Endothelial cell of umbilical vein (primary cell): ENCODE data around the gene NUDT9. TPM values are rescaled to one million over a fixed set of nuclear protein-coding genes. Genes with fewer than 3 reads are reported as not detected.

Experiments
- BruUV-seq: library from RNA; stranded (reverse); fragments of 400-500 nt; replicated peaks from 2 replicates; lab custom pipeline; 2021; lab: Mats Ljungman, UMichigan
- CTCF ChIA-PET: fragments of 300-600, 350-600 bp; sonication (Branson Sonifier 250); formaldehyde crosslinking; loops from one replicate; lab custom pipeline; 2021; ENCODE audit warnings: antibody characterized with exemption, inconsistent platforms; lab: Charles Lee
- POLR2A ChIA-PET: fragments of 300-600, 350-600 bp; sonication (Branson Sonifier 250); formaldehyde crosslinking; loops from one replicate; lab custom pipeline; 2021; ENCODE audit warnings: antibody characterized with exemption, inconsistent platforms; lab: Charles Lee
- DNase-seq: peaks from one replicate; pipeline ENCODE4 v3.0.0-alpha.2; 2011; ENCODE audit warnings: low read depth, low spot score
- FAIRE-seq: peaks from 2 replicates; lab custom pipeline; 2011; peaks lifted over from hg19 to GRCh38; lab: Jason Lieb, UNC
- H2AFZ ChIP-seq: 2 replicates; pipeline ENCODE4 v1.6.0; 2012; ENCODE audit warnings: low read depth, low read length, control low read depth, inconsistent platforms
- H3K27ac ChIP-seq: 2 replicates; pipeline ENCODE4 v1.5.1; 2011; ENCODE audit warnings: low read depth, mild to moderate bottlenecking, control low read depth, low read length, moderate library complexity; ENCODE audit not compliant: insufficient read depth
- H3K27me3 ChIP-seq, 2 experiments: 2 replicates each; pipeline versions ENCODE4 v1.6.0 to v1.6.1; 2011; ENCODE audit warnings: low read length in 2 of 2, mixed read lengths in 1 of 2; ENCODE audit not compliant: control insufficient read depth in 2 of 2, insufficient read depth in 2 of 2
- H3K36me3 ChIP-seq, 2 experiments: 2 replicates in 1 of 2; 3 replicates in 1 of 2; pipeline ENCODE4 v1.5.1; 2011; ENCODE audit warnings: low read length in 2 of 2, mild to moderate bottlenecking in 1 of 2, moderate library complexity in 1 of 2; ENCODE audit not compliant: control insufficient read depth in 2 of 2, insufficient read depth in 2 of 2; ENCODE audit errors: extremely low read depth in 1 of 2
- H3K4me1 ChIP-seq: 3 replicates; pipeline ENCODE4 v1.5.1; 2011; ENCODE audit warnings: mild to moderate bottlenecking, low read length; ENCODE audit not compliant: control insufficient read depth, insufficient read depth; ENCODE audit errors: extremely low read depth
- H3K4me2 ChIP-seq: 2 replicates; pipeline ENCODE4 v1.6.1; 2011; ENCODE audit warnings: low read length, control low read depth, mixed read lengths; ENCODE audit not compliant: insufficient read depth
- H3K4me3 ChIP-seq, 3 experiments: fragments of 200-600 bp in 1 of 3; sonication (generic), shearing (Covaris generic) in 1 of 3; replicated peaks in 1 of 3; 2 replicates each; pipeline ENCODE4 v1.5.1; 2011 to 2016; ENCODE audit warnings: control low read depth in 3 of 3, low read length in 3 of 3, mild to moderate bottlenecking in 2 of 3, inconsistent platforms in 1 of 3, low read depth in 1 of 3, moderate library complexity in 1 of 3; ENCODE audit not compliant: insufficient read depth in 1 of 3
- H3K79me2 ChIP-seq: 2 replicates; pipeline ENCODE4 v1.6.0; 2012; ENCODE audit warnings: low read length, inconsistent platforms; ENCODE audit not compliant: control insufficient read depth, insufficient read depth
- H3K9ac ChIP-seq: replicated peaks from 2 replicates; pipeline ENCODE3; 2011; ENCODE audit warnings: low read length, control low read depth; ENCODE audit not compliant: insufficient read depth; ENCODE audit errors: extremely low read depth
- H3K9me1 ChIP-seq: replicated peaks from 3 replicates; pipeline ENCODE4 v1.6.0; 2011; ENCODE audit warnings: mild to moderate bottlenecking, low read length; ENCODE audit not compliant: control insufficient read depth, insufficient read depth; ENCODE audit errors: extremely low read depth
- H3K9me3 ChIP-seq: replicated peaks from 2 replicates; pipeline ENCODE4 v1.5.1; 2012; ENCODE audit warnings: low read length, inconsistent platforms; ENCODE audit not compliant: control insufficient read depth, insufficient read depth
- H4K20me1 ChIP-seq: replicated peaks from 2 replicates; pipeline ENCODE3; 2011; ENCODE audit warnings: mild to moderate bottlenecking, low read length; ENCODE audit not compliant: control insufficient read depth, insufficient read depth; ENCODE audit errors: extremely low read depth
- JUN ChIP-seq: IDR thresholded peaks from 2 replicates; pipeline ENCODE4 v1.6.1; 2011; ENCODE audit warnings: borderline replicate concordance, low read depth; ENCODE audit not compliant: insufficient read length, insufficient read depth
- MAX ChIP-seq: IDR thresholded peaks from 2 replicates; pipeline ENCODE4 v1.6.1; 2011; ENCODE audit not compliant: insufficient read depth, insufficient read length
- MYC ChIP-seq: IDR thresholded peaks from one replicate; pipeline ENCODE4 v1.6.1; 2011; ENCODE audit warnings: mild to moderate bottlenecking, low read depth, low read length
- POLR2A ChIP-seq: IDR thresholded peaks from 2 replicates; pipeline ENCODE4 v1.6.1; 2012; ENCODE audit warnings: low read depth, mild to moderate bottlenecking, control low read depth, low read length
- POLR2AphosphoS5 ChIP-seq: IDR thresholded peaks from 2 replicates; pipeline ENCODE4 v1.6.1; 2012; ENCODE audit warnings: low read depth, mild to moderate bottlenecking, control low read depth, low read length, moderate library complexity; ENCODE audit not compliant: insufficient read depth
- dilution Hi-C: fragments of 300-500 bp; cut with MboI; formaldehyde crosslinking; loops from one replicate; pipeline ENCODE4 v1.15.0; 2019; ENCODE audit warnings: low sequenced_read_pairs; ENCODE audit not compliant: extremely low pct_ligation_motif_present
- intact Hi-C: fragments of 100-400 bp; cut with micrococcal nuclease; formaldehyde crosslinking; loops from one replicate; pipeline ENCODE4 v1.10.0; 2022
- polyA plus RNA-seq, 4 experiments: library from polyadenylated mRNA; depleted of rRNA in 3 of 4; stranded (reverse) in 3 of 4; unstranded in 1 of 4; fragments of >200 nt; gene quantifications; 2 replicates each; pipeline versions ENCODE4 v1.2.1 to v1.2.3, GENCODE V29; 2011 to 2012; ENCODE audit warnings: missing spikeins in 1 of 4
- total RNA-seq: library from RNA; stranded (reverse); gene quantifications from 2 replicates; pipeline ENCODE4 v1.2.3, GENCODE V29; 2021
- TF ChIP-seq, protein P1 (sequence below), 2 donors: IDR thresholded peaks; 1 replicate in 1 of 2; 2 replicates in 1 of 2; pipeline ENCODE4 v1.5.1; 2011; ENCODE audit warnings: low read length in 2 of 2, mild to moderate bottlenecking in 2 of 2, moderate library complexity in 2 of 2, control low read depth in 1 of 2, inconsistent platforms in 1 of 2, low read depth in 1 of 2; ENCODE audit not compliant: insufficient read depth in 1 of 2; ENCODE audit errors: extremely low read depth in 1 of 2

NUDT9 gene
- total and polyA plus RNA-seq, 2 donors (not counting 3 experiments of a cell fraction or from before 2014, with no cell fraction given), result 15.3 to 25.0 TPM

GRCh38 chr4:87377816-87378215 lies 44.6 kb upstream of the NUDT9 start:
- DNase-seq, result no peak

DNA sequence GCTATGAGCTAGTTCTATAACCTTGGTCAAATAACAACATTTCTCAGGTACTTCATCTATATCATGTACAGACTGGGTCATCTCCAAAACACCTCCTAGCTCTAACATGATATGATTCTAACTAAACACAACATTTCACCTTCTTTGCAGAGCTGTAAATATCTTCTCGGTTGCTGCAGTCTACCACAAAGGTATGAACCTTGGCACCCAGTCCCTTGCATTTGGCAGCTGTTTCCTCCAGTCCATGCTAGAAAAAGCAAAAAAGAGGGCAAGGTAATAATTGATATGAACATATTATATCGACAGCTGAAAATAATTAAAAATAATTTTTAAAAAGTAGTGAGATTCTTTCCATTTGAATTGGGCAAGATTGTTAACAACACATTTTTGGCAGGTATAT lies 40.3 kb upstream of the NUDT9 start:
- intact Hi-C loops, result no loop called here
- no peak overlapping the region for H3K9ac ChIP-seq
- no peaks in the 10 kb centered on the region for H4K20me1 ChIP-seq
- no peak overlapping the region for H3K4me3 ChIP-seq
- TF ChIP-seq POLR2AphosphoS5 (no peak), JUN (no peak)
- TF ChIP-seq, protein P1, sequence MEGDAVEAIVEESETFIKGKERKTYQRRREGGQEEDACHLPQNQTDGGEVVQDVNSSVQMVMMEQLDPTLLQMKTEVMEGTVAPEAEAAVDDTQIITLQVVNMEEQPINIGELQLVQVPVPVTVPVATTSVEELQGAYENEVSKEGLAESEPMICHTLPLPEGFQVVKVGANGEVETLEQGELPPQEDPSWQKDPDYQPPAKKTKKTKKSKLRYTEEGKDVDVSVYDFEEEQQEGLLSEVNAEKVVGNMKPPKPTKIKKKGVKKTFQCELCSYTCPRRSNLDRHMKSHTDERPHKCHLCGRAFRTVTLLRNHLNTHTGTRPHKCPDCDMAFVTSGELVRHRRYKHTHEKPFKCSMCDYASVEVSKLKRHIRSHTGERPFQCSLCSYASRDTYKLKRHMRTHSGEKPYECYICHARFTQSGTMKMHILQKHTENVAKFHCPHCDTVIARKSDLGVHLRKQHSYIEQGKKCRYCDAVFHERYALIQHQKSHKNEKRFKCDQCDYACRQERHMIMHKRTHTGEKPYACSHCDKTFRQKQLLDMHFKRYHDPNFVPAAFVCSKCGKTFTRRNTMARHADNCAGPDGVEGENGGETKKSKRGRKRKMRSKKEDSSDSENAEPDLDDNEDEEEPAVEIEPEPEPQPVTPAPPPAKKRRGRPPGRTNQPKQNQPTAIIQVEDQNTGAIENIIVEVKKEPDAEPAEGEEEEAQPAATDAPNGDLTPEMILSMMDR (IDR thresholded peaks at IDR 0.05; ENCODE audit: extremely low read depth in 1 of 2, insufficient read depth in 1 of 2, low read depth in 1 of 2, low read length in 2 of 2), result no peak
- H3K79me2 ChIP-seq, result peaks cover 1% of the 10 kb centered on the region
- no peak overlapping the region for H2AFZ ChIP-seq
- no peaks in the 10 kb centered on the region for H3K9me3 ChIP-seq
- H3K27ac ChIP-seq, result no peak overlapping the region
- BruUV-seq, result no TSS peak
- FAIRE-seq (no peak), DNase-seq (no peak)
- CTCF ChIA-PET, result interaction anchor here (1.0 to 1.8 kb wide), 5 partner anchors 9 to 84 kb away, joined by 3 to 9 read pairs (median 5); partner anchors contain the start of gene HSD17B11
- no peaks in the 10 kb centered on the region for H3K27me3 ChIP-seq
- dilution Hi-C loops, result no loop called here
- POLR2A ChIA-PET, result interaction anchor here (0.8 kb wide), 1 partner anchor 9 kb away, joined by 8 read pairs; the partner anchor contains the start of gene HSD17B11
- no peaks in the 10 kb centered on the region for H3K9me1 ChIP-seq
- no peaks in the 10 kb centered on the region for H3K4me1 ChIP-seq
- H3K36me3 ChIP-seq, result no peaks in the 10 kb centered on the region
- no peak overlapping the region for H3K4me2 ChIP-seq

More at GRCh38 chr4:87377816-87378215, 44.6 kb upstream of the NUDT9 start:
- no peaks in the 10 kb centered on the region for H3K9me3 ChIP-seq
- ChIA-PET POLR2A (no interaction called here), CTCF (interaction anchor here (3.0 to 10.1 kb wide), 2 partner anchors 13 to 89 kb away, joined by 32 to 165 read pairs; partner anchors contain the start of gene HSD17B11)
- no peak overlapping the region for H3K4me2 ChIP-seq
- H3K27me3 ChIP-seq, result no peaks in the 10 kb centered on the region
- no TSS peak for BruUV-seq
- no peak for FAIRE-seq
- H3K9me1 ChIP-seq, result no peaks in the 10 kb centered on the region
- no peak overlapping the region for H3K27ac ChIP-seq
- no peak overlapping the region for H3K9ac ChIP-seq
- no peak for TF ChIP-seq MAX
- no peak for TF ChIP-seq JUN
- no peak for TF ChIP-seq MYC
- no peak for TF ChIP-seq POLR2A
- H3K4me1 ChIP-seq, result no peaks in the 10 kb centered on the region
- no peaks in the 10 kb centered on the region for H4K20me1 ChIP-seq
- H3K36me3 ChIP-seq, result no peaks in the 10 kb centered on the region
- no peak overlapping the region for H2AFZ ChIP-seq
- dilution Hi-C loops, result no loop called here
- no peaks in the 10 kb centered on the region for H3K79me2 ChIP-seq
- intact Hi-C loops, result no loop called here
- no peak overlapping the region for H3K4me3 ChIP-seq
